Small intestine (tissue), 7 donors: ENCODE measurements around the gene RBFOX2. TPM values are rescaled to one million over a fixed set of nuclear protein-coding genes. Genes with fewer than 3 reads are reported as not detected.

ENCODE experiments used
- DNase-seq, 2 donors: peaks; one replicate each; pipeline versions ENCODE4 v3.0.0 to v3.0.0-alpha.2; 2013
- FAIRE-seq: peaks from 2 replicates; lab custom pipeline; 2012; peaks lifted over from hg19 to GRCh38; lab: Jason Lieb, UNC
- H3K27ac ChIP-seq, 3 donors: one replicate each; pipeline ENCODE4 v1.5.1; 2013; ENCODE audit warnings: low read length in 2 of 3, mild to moderate bottlenecking in 2 of 3, control low read depth in 1 of 3, inconsistent platforms in 1 of 3, low read depth in 1 of 3, moderate library complexity in 1 of 3
- H3K27me3 ChIP-seq, 3 donors: one replicate each; pipeline ENCODE4 v1.6.1; 2013; ENCODE audit warnings: low read length in 3 of 3, inconsistent platforms in 1 of 3; ENCODE audit not compliant: control insufficient read depth in 3 of 3, insufficient read depth in 3 of 3
- H3K36me3 ChIP-seq, 3 donors: one replicate each; pipeline ENCODE4 v1.6.1; 2013; ENCODE audit warnings: low read length in 3 of 3, inconsistent platforms in 1 of 3, low read depth in 1 of 3, mild to moderate bottlenecking in 1 of 3, moderate library complexity in 1 of 3; ENCODE audit not compliant: control insufficient read depth in 3 of 3, insufficient read depth in 2 of 3
- H3K4me1 ChIP-seq, 3 donors: one replicate each; pipeline ENCODE4 v1.6.1; 2013; ENCODE audit warnings: low read length in 2 of 3, inconsistent platforms in 1 of 3, low read depth in 1 of 3, mild to moderate bottlenecking in 1 of 3, moderate library complexity in 1 of 3; ENCODE audit not compliant: control insufficient read depth in 3 of 3, insufficient read depth in 2 of 3
- H3K4me3 ChIP-seq, 3 donors: one replicate each; pipeline ENCODE4 v1.5.1; 2013; ENCODE audit warnings: low read length in 3 of 3, control low read depth in 1 of 3, inconsistent platforms in 1 of 3, low read depth in 1 of 3, mild to moderate bottlenecking in 1 of 3, moderate library complexity in 1 of 3
- H3K9me3 ChIP-seq, 2 donors: one replicate each; pipeline ENCODE4 v1.6.1; 2013; ENCODE audit warnings: low read depth in 1 of 2, low read length in 1 of 2; ENCODE audit not compliant: control insufficient read depth in 2 of 2, insufficient read depth in 1 of 2
- WGBS, 3 donors: extraction: QIAGEN DNeasy Blood & Tissue Kit; methylation state at CpG; one replicate each; pipeline ENCODE4 v1.1.7; 2013; 5-methylcytosine and 5-hydroxymethylcytosine counted together
- polyA plus RNA-seq, 4 donors: library from polyadenylated mRNA; stranded (reverse) in 3 of 4; unstranded in 1 of 4; fragments of 200-250 nt in 3 of 4; fragments of 120-200 nt in 1 of 4; gene quantifications; one replicate each; pipeline versions ENCODE4 v1.2.1 to v1.2.3, GENCODE V29; 2013
- donor health status: healthy with polysubstance abuse.
- donor health status: control.
- donor health status: control.
- donor health status: Bipolar disorder and iron deficiency.
- donor health status: healthy.

Gene RBFOX2
- polyA plus RNA-seq, 4 donors: 12.3 to 43.1 (median 23.8) TPM

GRCh38 chr22:35973388-35973787, 55.2 kb downstream of the RBFOX2 start:
- WGBS, 3 donors: 77 to 85% (median 81%) methylated on average over 1 of the region's 1 CpG
- no peak for FAIRE-seq
- peaks cover 0 to 2% (median 0%) of the 10 kb centered on the region in 3 donors for H3K27me3 ChIP-seq
- no peak for DNase-seq
- no peaks in the 10 kb centered on the region for H3K9me3 ChIP-seq
- peak overlapping the region in 2 of 3 donors; percentile 48 to 66 for H3K27ac ChIP-seq
- H3K36me3 ChIP-seq: peaks cover 0 to 3% (median 0%) of the 10 kb centered on the region in 3 donors
- peaks cover 0 to 2% (median 0%) of the 10 kb centered on the region in 3 donors for H3K4me1 ChIP-seq
- no peak overlapping the region for H3K4me3 ChIP-seq

GRCh38 chr22:35972559-35972958, 56.1 kb downstream of the RBFOX2 start:
- Histone ChIP-seq H3K27ac (peak overlapping the region in 1 of 3 donors; percentile 8), H3K36me3 (peaks cover 0 to 3% (median 0%) of the 10 kb centered on the region in 3 donors), H3K4me3 (no peak overlapping the region), H3K9me3 (no peaks in the 10 kb centered on the region), H3K4me1 (peaks cover 0 to 2% (median 0%) of the 10 kb centered on the region in 3 donors), H3K27me3 (peaks cover 0 to 2% (median 0%) of the 10 kb centered on the region in 3 donors)
- FAIRE-seq: no peak
- WGBS, 3 donors: 77 to 92% (median 91%) methylated on average over 1 of the region's 1 CpG
- DNase-seq: no peak

GRCh38 chr22:35971456-35972119, 57.0 kb downstream of the RBFOX2 start:
- Histone ChIP-seq H3K36me3 (peaks cover 0 to 3% (median 0%) of the 10 kb centered on the region in 3 donors), H3K27ac (peak overlapping the region in 2 of 3 donors; percentile 26 to 39), H3K4me1 (peaks cover 0 to 2% (median 0%) of the 10 kb centered on the region in 3 donors), H3K9me3 (no peaks in the 10 kb centered on the region), H3K4me3 (no peak overlapping the region), H3K27me3 (peaks cover 0 to 2% (median 0%) of the 10 kb centered on the region in 3 donors)
- DNase-seq (no peak), FAIRE-seq (no peak)
- whole genome bisulfite sequencing, 3 donors: 54 to 86% (median 68%) methylated on average over 3 of the region's 3 CpGs

- Histone ChIP-seq H3K27ac (peak overlapping the region in 2 of 3 donors; percentile 26 to 39), H3K4me1 (peaks cover 0 to 2% (median 0%) of the 10 kb centered on the region in 3 donors)
Observed at GRCh38 chr22:35970616-35971455, 57.8 kb downstream of the RBFOX2 start.

GRCh38 chr22:35967046-35967397, 61.6 kb downstream of the RBFOX2 start:
- DNase-seq (no peak), FAIRE-seq (no peak)
- Histone ChIP-seq H3K27me3 (peaks cover 0 to 2% (median 0%) of the 10 kb centered on the region in 3 donors), H3K9me3 (no peaks in the 10 kb centered on the region), H3K27ac (no peak overlapping the region), H3K4me3 (no peak overlapping the region), H3K36me3 (peaks cover 0 to 3% (median 0%) of the 10 kb centered on the region in 3 donors), H3K4me1 (peaks cover 0 to 3% (median 0%) of the 10 kb centered on the region in 3 donors)
- 96 to 98% (median 97%) methylated on average over 3 of the region's 3 CpGs for WGBS, 3 donors

More at GRCh38 chr22:35970616-35971455, 57.8 kb downstream of the RBFOX2 start:
- Histone ChIP-seq H3K27me3 (peaks cover 0 to 2% (median 0%) of the 10 kb centered on the region in 3 donors), H3K36me3 (peaks cover 0 to 3% (median 0%) of the 10 kb centered on the region in 3 donors), H3K9me3 (no peaks in the 10 kb centered on the region), H3K4me3 (no peak overlapping the region)
- WGBS, 3 donors: 80 to 95% (median 83%) methylated on average over 4 of the region's 4 CpGs
- no peak for FAIRE-seq
- no peak for DNase-seq

- peaks cover 0 to 3% (median 0%) of the 10 kb centered on the region in 3 donors for H3K4me1 ChIP-seq
- no peak for FAIRE-seq
- 80 to 87% (median 86%) methylated on average over 6 of the region's 6 CpGs for WGBS, 3 donors
- DNase-seq: no peak
- H3K27me3 ChIP-seq: peaks cover 0 to 2% (median 0%) of the 10 kb centered on the region in 3 donors
- no peak overlapping the region for H3K4me3 ChIP-seq
- no peak overlapping the region for H3K27ac ChIP-seq
- peaks cover 0 to 3% (median 0%) of the 10 kb centered on the region in 3 donors for H3K36me3 ChIP-seq
- no peaks in the 10 kb centered on the region for H3K9me3 ChIP-seq
Observed at GRCh38 chr22:35966314-35967045, 62.1 kb downstream of the RBFOX2 start.

GRCh38 chr22:35963237-35963810, 65.3 kb downstream of the RBFOX2 start:
- Histone ChIP-seq H3K9me3 (no peaks in the 10 kb centered on the region), H3K27me3 (no peaks in the 10 kb centered on the region), H3K27ac (no peak overlapping the region), H3K36me3 (no peaks in the 10 kb centered on the region), H3K4me1 (peaks cover 0 to 3% (median 0%) of the 10 kb centered on the region in 3 donors), H3K4me3 (no peak overlapping the region)
- no peak for DNase-seq
- no peak for FAIRE-seq
- 91 to 96% (median 95%) methylated on average over 8 of the region's 8 CpGs for WGBS, 3 donors
